PC-9 (cell line): ENCODE data around the gene NTM. TPM values are rescaled to one million over a fixed set of nuclear protein-coding genes. Genes with fewer than 3 reads are reported as not detected.

Experiments
- BruUV-seq: library from RNA; stranded (reverse); fragments of 400-500 nt; replicated peaks from 2 replicates; lab custom pipeline; 2021; lab: Mats Ljungman, UMichigan
- CTCF ChIA-PET: fragments of 300-600 bp; sonication (Branson Sonifier 250); formaldehyde crosslinking; loops from one replicate; lab custom pipeline; 2022; ENCODE audit warnings: antibody characterized with exemption; lab: Charles Lee
- POLR2A ChIA-PET: fragments of 300-600 bp; sonication (Branson Sonifier 250); formaldehyde crosslinking; loops from one replicate; lab custom pipeline; 2022; ENCODE audit warnings: antibody characterized with exemption; ENCODE audit not compliant: unreplicated experiment; lab: Charles Lee
- DNase-seq, 2 experiments: peaks; one replicate each; pipeline versions ENCODE4 v3.0.0 to v3.0.0-alpha.2; 2015 to 2022; ENCODE audit warnings: mixed read lengths in 1 of 2
- H2AFZ ChIP-seq: fragments of 200-600 bp; sonication (generic); 2 replicates; pipeline ENCODE4 v1.8.1; 2017; ENCODE audit warnings: antibody characterized with exemption
- H3F3A ChIP-seq: fragments of 200-600 bp; sonication (generic); 2 replicates; pipeline ENCODE4 v1.8.1; 2017; ENCODE audit warnings: antibody characterized with exemption, mild to moderate bottlenecking, low read depth; ENCODE audit not compliant: insufficient read depth
- H3K27ac ChIP-seq: fragments of 200-600 bp; sonication (generic); 2 replicates; pipeline ENCODE4 v1.6.1; 2016; ENCODE audit warnings: mixed run types
- H3K27me3 ChIP-seq: fragments of 200-600 bp; sonication (generic); 2 replicates; pipeline ENCODE4 v1.6.1; 2016; ENCODE audit warnings: low read depth, mixed run types; ENCODE audit not compliant: insufficient read depth
- H3K36me3 ChIP-seq: fragments of 200-600 bp; sonication (generic); 2 replicates; pipeline ENCODE4 v1.6.1; 2016; ENCODE audit warnings: low read depth, mixed run types
- H3K4me1 ChIP-seq: fragments of 200-600 bp; sonication (generic); replicated peaks from 2 replicates; pipeline ENCODE4 v1.6.1; 2016; ENCODE audit warnings: mixed run types; ENCODE audit not compliant: insufficient read depth
- H3K4me2 ChIP-seq: fragments of 200-600 bp; sonication (generic); 2 replicates; pipeline ENCODE4 v1.6.1; 2017; ENCODE audit warnings: mixed run types
- H3K4me3 ChIP-seq: fragments of 200-600 bp; sonication (generic); 2 replicates; pipeline ENCODE4 v1.6.1; 2016; ENCODE audit warnings: mixed run types
- H3K79me2 ChIP-seq: fragments of 200-600 bp; sonication (generic); 2 replicates; pipeline ENCODE4 v1.6.1; 2017; ENCODE audit warnings: low read depth, mixed run types
- H3K9me2 ChIP-seq: fragments of 200-600 bp; sonication (generic); 2 replicates; pipeline ENCODE4 v1.8.1; 2017; ENCODE audit warnings: mild to moderate bottlenecking; ENCODE audit not compliant: insufficient read depth
- H3K9me3 ChIP-seq: fragments of 200-600 bp; sonication (generic); 2 replicates; pipeline ENCODE4 v1.8.1; 2016; ENCODE audit warnings: low read depth; ENCODE audit not compliant: insufficient read depth
- H4K20me1 ChIP-seq: fragments of 200-600 bp; sonication (generic); 2 replicates; pipeline ENCODE4 v1.8.1; 2017; ENCODE audit not compliant: insufficient read depth
- CTCF ChIP-seq: fragments of 200-600 bp; sonication (generic); conservative IDR thresholded peaks from 2 replicates; pipeline ENCODE4 v1.6.1; 2017; ENCODE audit warnings: mixed run types, antibody characterized with exemption, mild to moderate bottlenecking, moderate library complexity
- EZH2 ChIP-seq: fragments of 200-600 bp; sonication (generic); IDR thresholded peaks from 2 replicates; pipeline ENCODE4 v1.8.0; 2017; ENCODE audit warnings: antibody characterized with exemption, low read depth
- intact Hi-C: fragments of 100-400 bp; cut with micrococcal nuclease; formaldehyde crosslinking; loops from one replicate; pipeline ENCODE4 v1.10.0; 2022; ENCODE audit not compliant: unreplicated experiment
- total RNA-seq: library from RNA; stranded (reverse); gene quantifications from 2 replicates; pipeline ENCODE4 v1.2.3, GENCODE V29; 2021

Gene NTM
- total RNA-seq, 1 experiment from 2014 or later, result not detected

GRCh38 chr11:131581046-131581445 lies 210.6 kb downstream of the NTM start:
- CTCF ChIA-PET, result interaction anchor here (1.2 kb wide), 1 partner anchor 93 kb away, joined by 3 read pairs; no protein-coding TSS in a partner anchor
- no peak overlapping the region for H3K4me2 ChIP-seq
- intact Hi-C loops, result no loop called here
- no peaks in the 10 kb centered on the region for H3K4me1 ChIP-seq
- no TSS peak for BruUV-seq
- POLR2A ChIA-PET, result no interaction called here
- no peaks in the 10 kb centered on the region for H3K36me3 ChIP-seq
- TF ChIP-seq EZH2 (no peak), CTCF (no peak)
- no peaks in the 10 kb centered on the region for H3K79me2 ChIP-seq
- H3K9me3 ChIP-seq, result no peaks in the 10 kb centered on the region
- H2AFZ ChIP-seq, result no peak overlapping the region
- no peaks in the 10 kb centered on the region for H3K9me2 ChIP-seq
- H3K27me3 ChIP-seq, result peaks cover 62% of the 10 kb centered on the region
- no peaks in the 10 kb centered on the region for H3F3A ChIP-seq
- H3K4me3 ChIP-seq, result no peak overlapping the region
- no peaks in the 10 kb centered on the region for H4K20me1 ChIP-seq
- H3K27ac ChIP-seq, result no peak overlapping the region
- DNase-seq, result no peak

DNA sequence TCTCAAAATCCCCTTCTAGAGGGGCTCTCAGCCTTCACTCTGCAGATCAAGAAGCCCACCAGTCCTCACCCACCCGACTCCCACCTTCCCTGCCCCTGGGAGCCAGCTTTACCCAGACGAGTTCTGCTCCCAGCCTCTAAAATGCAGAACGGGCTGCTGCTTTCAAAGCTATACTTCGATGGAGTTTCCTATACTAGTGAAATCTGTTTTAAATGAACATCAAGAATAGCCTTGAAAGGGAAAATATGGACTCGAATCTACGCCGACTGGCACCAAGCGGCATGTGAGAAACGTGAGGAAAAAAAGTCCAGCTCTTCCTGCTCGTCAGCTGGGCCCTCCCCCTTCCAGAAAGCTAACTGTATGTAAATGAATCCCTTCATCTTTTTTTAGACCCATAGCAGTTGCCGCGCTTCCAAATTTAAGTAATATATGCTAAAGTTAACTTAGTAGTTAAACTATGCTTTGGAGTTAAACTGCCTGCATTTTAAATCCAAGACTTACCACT lies 211.7 kb downstream of the NTM start:
- Histone ChIP-seq H3K4me2 (no peak overlapping the region), H3K36me3 (no peaks in the 10 kb centered on the region), H3K9me3 (no peaks in the 10 kb centered on the region), H3K4me3 (no peak overlapping the region), H3F3A (no peaks in the 10 kb centered on the region), H3K4me1 (no peaks in the 10 kb centered on the region), H3K79me2 (no peaks in the 10 kb centered on the region), H3K27ac (no peak overlapping the region), H2AFZ (no peak overlapping the region), H3K9me2 (no peaks in the 10 kb centered on the region), H3K27me3 (peaks cover 56% of the 10 kb centered on the region), H4K20me1 (no peaks in the 10 kb centered on the region)
- TF ChIP-seq EZH2, result no peak
- TF ChIP-seq CTCF, result no peak
- no TSS peak for BruUV-seq
- intact Hi-C loops, result no loop called here
- CTCF ChIA-PET, result no interaction called here
- DNase-seq, result no peak
- POLR2A ChIA-PET, result no interaction called here

DNA sequence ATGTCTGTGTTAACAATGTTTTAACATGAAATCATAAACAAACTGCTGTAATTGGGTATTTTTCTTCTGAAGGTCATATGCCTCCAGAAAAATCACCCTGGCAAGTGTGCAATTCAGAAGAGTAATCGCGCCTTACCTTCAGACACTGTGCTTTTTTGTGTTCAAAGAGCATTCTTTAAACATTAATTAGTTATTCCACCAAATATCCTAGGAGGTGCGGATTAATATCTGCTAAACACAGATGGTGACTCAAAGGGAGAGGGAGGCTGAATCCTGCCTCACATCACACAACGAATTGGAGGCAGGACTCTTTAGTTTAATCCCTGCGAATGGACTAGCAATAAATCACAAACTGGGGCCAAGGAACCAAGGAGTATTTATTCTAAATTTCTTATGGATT lies 213.0 kb downstream of the NTM start:
- BruUV-seq, result no TSS peak
- peaks cover 56% of the 10 kb centered on the region for H3K27me3 ChIP-seq
- H3K79me2 ChIP-seq, result no peaks in the 10 kb centered on the region
- H2AFZ ChIP-seq, result no peak overlapping the region
- DNase-seq, result no peak
- no peaks in the 10 kb centered on the region for H3F3A ChIP-seq
- no peak overlapping the region for H3K4me2 ChIP-seq
- H3K9me2 ChIP-seq, result no peaks in the 10 kb centered on the region
- H4K20me1 ChIP-seq, result no peaks in the 10 kb centered on the region
- no peak for TF ChIP-seq EZH2
- no peak for TF ChIP-seq CTCF
- no peak overlapping the region for H3K27ac ChIP-seq
- no peaks in the 10 kb centered on the region for H3K36me3 ChIP-seq
- no peaks in the 10 kb centered on the region for H3K4me1 ChIP-seq
- ChIA-PET POLR2A (no interaction called here), CTCF (no interaction called here)
- no peaks in the 10 kb centered on the region for H3K9me3 ChIP-seq
- intact Hi-C loops, result no loop called here
- H3K4me3 ChIP-seq, result no peak overlapping the region
